HG02588 (cell line): ENCODE results near the gene MACROD1.

ENCODE experiments used
- ATAC-seq: cut with Tn5 transposase; IDR thresholded peaks from one replicate; pipeline ENCODE4 v1.9.1; 2021; ENCODE audit warnings: mild to moderate bottlenecking, moderate library complexity; ENCODE audit not compliant: unreplicated experiment

Gene MACROD1

DNA sequence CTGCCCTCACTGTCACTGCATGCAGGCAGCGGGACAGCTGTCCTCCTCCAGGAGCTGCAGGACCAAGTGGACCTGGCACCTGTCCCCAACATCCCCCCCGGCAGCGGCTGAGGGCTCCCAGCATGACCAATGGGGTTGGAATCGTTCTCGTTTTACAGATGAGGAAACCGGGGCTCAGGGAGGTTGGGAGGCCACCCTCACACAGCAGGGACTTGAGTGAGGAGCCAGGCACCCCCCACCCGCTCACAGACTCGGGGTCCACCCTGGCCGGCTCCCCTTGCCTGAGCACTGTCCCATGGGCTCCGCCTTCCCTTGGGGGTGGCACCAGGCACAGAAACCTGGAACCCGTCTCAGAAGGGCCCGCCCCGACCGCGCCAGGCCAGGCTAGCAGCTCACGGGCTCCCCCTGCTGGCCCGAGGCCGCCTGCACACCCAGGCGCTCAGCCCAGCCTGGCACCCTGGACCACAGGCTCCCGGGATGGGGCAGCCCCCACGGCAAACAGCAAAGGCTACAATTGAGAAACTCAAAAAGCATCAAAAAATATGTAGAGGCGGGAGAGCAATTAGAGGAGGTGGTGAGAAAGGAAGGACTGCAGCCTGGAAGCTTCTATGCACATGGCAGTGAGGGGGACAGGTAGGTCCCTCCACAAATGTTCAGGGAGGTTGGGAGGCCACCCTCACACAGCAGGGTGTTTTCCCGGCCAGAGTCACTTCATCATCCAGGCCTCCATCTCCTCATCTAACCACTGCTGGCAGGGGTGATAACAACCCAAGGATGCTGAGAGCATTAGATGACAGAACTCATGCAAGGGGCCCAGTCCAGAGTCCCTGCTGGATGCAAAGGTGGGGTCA, 12.8 kb downstream of the MACROD1 start:
- ATAC-seq = peak; percentile 71

GRCh38 chr11:64151337-64151736, 14.6 kb downstream of the MACROD1 start:
- ATAC-seq = no peak

- no peak for ATAC-seq
Measured at GRCh38 chr11:64150481-64151239, 15.3 kb downstream of the MACROD1 start.

DNA sequence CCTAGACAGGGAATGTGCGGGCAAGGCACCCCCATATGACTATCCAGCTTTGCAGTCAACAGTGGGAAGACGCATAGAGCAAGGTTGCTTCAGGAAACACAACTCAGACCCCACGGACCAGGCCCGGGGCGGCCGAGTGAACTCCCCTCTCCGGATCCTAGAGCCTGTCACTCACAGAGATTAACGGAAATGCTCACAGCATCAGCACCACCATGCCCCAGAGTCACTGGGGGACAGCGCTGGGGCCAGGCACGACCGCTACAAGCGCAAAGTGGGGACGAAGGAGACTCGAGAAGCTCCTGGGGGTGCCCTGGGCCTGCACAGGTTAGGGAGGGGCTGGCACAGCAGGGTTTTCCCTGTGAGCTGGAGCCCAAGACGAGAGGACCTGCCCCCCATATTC, 15.9 kb downstream of the MACROD1 start:
- no peak for ATAC-seq

DNA sequence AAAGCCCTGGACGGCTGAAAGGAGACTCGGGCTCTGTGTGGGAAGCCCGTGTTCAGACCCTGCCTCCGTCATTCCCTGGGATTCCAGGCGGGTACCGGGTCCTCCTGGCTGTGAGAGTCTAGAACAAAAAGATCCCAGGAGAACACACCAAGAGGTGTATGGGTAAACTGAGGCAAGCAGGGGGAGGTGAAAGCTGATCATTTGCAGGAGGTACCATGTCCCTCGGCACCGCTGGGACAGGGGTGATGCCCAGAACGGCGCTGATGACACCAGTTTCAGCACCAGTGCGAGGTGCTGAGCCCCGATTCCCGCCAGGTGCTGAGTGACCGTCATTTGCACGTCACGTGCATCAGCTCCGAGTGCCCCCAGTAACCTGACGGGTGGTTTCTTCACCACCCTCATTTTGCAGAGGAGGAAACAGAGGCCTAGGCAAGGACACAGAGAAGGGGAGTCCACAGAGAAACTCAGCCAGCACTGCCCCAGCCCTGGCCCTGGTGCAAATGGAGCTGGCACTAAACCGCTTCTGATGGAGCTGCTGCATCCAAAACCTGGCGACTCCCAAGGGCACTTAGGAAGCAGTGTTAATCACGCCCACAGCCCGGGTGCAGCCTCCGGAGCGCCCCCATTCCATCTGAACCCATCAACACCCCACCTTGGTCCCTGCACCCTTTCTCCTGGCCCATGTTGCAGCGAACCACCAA, 16.8 kb downstream of the MACROD1 start:
- ATAC-seq = no peak

DNA sequence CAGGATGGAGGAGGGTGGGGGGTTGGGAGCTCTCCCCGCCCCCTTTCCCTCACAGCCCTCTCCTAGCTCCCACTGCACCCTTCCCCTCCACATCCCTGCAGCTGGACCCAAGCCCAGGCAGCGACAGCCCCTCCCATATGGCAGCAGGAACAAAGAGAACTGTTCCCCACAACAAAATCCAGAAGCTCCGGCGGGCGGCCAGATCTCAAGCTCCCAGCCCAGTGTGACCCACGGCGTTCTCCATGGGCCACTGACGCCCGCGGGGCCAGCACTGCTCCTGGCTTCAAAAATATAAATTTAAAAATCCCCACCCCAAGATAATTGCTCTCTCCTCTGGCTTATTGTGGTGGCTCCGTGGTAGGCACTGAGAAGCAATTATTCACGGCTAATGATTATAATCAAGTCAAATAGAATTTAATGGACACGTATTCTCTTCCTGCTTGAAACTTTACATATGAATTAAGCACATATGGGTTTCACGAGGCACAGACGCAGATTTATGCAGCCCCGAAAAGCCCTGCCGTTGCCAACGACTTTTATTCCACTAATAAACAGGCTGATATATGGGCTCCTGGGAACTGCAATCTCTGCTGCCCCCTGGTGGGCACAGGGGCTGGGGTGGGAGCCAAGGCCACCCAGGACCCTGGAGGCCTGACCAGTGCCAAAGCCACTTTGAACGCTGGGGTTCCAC, 17.5 kb downstream of the MACROD1 start:
- ATAC-seq = no peak

DNA sequence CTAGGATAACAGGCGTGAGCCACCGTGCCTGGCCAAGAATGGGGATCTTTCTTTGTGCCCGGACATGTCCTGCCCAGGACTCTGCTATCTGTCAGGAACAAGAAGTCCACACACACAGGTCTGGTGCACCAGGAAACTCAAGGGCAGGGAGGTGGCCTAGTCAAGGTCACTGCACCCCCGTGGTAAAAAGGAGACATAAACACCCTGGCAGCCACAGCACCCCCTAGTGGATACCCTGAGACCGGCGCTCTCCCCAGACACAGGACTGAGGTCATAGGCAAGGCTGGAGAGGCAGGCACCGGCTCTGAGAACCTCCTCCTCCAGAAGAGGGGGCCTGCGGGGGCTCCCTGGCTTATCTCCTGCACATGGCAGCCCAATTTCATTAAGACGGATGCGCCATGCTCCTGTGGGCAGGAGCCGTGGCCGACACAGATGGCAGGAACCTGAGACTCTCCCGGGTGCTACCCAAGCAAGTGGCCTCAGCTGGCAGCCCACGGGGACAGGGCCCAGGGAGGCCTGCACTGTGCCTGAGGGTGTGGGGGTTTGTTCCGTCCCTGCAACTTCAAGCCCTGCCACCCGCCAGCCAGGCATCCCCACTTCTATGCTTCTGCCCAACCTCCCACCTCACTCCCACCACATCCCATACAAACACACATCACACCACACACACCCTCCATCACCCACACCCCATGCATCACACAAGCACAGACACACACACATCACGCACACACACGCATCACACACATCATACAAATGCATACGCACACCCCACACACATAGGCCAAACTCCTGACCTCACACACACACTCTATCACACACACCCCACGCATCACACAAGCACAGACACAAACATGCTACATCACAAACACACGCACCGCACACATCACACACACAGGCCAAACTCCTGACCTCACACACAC, 19.6 kb downstream of the MACROD1 start:
- ATAC-seq = no peak

- ATAC-seq = no peak
Measured at GRCh38 chr11:64144587-64145472, 21.1 kb downstream of the MACROD1 start.

DNA sequence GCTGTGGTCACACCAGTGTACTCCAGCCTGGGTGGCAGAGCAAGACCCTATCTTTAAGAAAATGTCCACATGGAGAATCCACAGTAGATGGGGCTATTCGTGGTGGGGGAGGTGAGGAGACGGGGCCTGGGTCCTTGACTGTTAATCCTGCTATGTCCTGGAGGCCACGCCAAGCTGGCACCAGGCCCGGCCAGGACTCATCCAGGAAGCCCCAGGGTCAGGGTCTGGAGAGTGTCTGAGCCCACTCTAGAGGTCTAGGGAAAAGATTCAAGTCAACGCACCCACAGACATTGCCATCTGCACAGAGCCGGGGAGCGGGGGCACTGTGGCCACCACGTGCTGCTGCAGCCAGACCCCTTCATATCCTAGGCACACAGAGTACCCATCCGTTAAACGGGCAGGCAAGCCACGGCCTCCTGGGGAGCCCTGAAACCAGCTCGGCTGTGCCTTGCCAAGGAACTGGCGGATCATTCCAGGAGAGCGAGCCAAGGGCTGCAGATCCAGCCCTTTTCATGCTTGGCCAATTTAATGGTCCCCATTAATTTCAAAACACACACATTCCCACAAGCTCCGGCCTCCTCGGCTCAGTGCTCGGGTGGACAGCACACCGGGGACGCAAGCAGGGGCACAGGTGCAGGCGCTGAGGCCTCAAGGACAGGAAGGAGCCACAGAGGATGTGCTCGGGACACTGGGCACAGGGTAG, 24.7 kb downstream of the MACROD1 start:
- ATAC-seq = no peak

- ATAC-seq = no peak
Measured at GRCh38 chr11:64140082-64140481, 25.8 kb downstream of the MACROD1 start.

GRCh38 chr11:64139049-64139448, 26.9 kb downstream of the MACROD1 start:
- no peak for ATAC-seq

- ATAC-seq = no peak
Measured at GRCh38 chr11:64138398-64138797, 27.5 kb downstream of the MACROD1 start.

GRCh38 chr11:64136765-64137441, 29.0 kb downstream of the MACROD1 start:
- ATAC-seq = no peak

DNA sequence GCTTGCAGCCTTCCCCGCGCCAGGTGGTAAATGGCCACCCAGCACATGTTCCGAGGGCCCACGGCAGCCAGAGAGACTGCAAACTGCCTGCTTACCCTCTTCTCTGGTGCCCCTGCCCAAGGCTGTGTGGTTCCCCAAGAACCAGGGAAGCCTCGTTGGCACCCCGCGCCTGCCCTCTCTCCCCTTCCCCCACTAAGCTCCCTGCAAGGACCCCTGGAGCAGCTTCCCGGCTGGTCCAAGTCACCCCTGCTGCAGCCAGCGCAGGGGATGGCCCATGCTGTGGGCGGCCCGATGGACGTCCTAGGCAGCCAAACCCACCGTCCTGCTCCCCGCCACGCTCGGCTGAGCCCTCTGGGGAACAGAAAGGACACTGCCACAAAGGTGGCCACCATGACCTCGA, 30.2 kb downstream of the MACROD1 start:
- ATAC-seq = no peak

DNA sequence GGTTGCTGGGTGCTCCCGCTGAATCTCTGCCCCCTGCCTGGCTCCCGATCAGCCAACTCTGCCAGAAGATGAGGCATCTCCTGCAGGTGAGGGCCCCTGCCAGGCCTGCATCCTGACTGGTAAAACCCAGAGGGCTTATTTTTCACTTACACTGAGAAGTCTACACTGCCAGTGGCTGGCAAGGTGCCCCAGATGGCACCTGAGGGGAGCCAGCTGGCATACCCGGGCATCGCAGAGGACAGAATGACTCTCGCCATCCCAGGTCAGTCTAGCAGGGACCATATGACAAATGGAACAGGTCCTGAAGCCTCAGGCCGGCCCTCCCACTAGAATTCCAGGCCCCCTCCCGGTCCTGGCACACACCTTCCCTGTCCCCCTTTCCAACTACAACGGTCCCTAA, 30.9 kb downstream of the MACROD1 start:
- no peak for ATAC-seq

GRCh38 chr11:64132982-64133705, 32.8 kb downstream of the MACROD1 start:
- no peak for ATAC-seq

DNA sequence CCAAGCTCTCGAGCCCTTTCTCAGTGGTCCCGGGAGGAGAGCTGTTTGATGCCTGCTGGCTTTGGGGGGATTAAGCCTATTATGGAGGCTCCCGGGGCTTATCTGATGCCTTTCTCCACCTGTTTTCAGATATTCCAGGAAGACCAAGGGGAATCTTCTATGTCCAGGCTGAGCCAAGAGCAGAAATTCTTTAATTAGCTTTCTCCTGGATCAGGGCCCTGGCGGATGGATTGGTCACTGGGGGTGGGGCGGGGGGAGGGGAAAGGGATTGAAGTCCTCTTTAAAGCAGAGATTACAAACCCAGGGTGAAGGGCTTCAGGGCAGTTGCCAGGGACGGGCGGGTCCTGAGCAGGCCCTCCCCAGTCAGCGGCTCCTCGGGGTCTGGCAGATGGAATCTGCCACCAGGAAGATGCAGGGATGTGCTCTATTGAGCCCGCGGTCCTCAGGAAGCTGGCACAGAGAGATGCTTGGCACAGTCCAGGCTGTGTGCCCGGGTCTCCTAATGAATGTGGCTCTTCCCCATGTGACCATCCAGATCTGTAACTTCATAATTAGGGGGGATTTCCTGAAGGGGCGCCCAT, 33.6 kb downstream of the MACROD1 start:
- ATAC-seq = no peak
